ENCODE results near the gene GRIK3. TPM values are rescaled to one million over a fixed set of nuclear protein-coding genes. Genes with fewer than 3 reads are reported as not detected.

Gene GRIK3
- total RNA-seq, 2 donors from 2014 or later: 0.30 to 0.55 TPM

DNA sequence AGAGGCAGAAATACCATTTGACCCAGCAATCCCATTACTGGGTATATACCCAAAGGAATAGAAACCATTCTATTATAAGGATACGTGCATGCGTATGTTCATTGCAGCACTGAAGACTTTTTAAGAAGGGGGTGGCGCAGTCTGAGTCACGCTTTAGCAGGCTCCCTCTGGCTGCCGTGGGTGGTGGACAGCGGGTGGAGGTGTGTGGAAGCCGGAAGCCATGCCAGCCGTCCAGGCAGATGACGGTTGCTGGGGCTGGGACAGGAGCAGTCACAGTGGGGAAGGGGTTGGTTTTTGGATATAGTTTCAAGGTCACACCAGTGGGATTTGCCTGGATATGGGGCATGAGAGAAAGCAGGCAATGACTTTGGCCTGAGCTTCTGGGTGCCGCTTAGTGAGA, 270.5 kb downstream of the GRIK3 start:
- TF ChIP-seq, protein P1, sequence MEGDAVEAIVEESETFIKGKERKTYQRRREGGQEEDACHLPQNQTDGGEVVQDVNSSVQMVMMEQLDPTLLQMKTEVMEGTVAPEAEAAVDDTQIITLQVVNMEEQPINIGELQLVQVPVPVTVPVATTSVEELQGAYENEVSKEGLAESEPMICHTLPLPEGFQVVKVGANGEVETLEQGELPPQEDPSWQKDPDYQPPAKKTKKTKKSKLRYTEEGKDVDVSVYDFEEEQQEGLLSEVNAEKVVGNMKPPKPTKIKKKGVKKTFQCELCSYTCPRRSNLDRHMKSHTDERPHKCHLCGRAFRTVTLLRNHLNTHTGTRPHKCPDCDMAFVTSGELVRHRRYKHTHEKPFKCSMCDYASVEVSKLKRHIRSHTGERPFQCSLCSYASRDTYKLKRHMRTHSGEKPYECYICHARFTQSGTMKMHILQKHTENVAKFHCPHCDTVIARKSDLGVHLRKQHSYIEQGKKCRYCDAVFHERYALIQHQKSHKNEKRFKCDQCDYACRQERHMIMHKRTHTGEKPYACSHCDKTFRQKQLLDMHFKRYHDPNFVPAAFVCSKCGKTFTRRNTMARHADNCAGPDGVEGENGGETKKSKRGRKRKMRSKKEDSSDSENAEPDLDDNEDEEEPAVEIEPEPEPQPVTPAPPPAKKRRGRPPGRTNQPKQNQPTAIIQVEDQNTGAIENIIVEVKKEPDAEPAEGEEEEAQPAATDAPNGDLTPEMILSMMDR (IDR thresholded peaks at IDR 0.05): no peak
- Histone ChIP-seq H3K4me1 (no peaks in the 10 kb centered on the region), H3K4me3 (no peak overlapping the region), H3K36me3 (no peaks in the 10 kb centered on the region), H3K27ac (no peak overlapping the region), H3K27me3 (no peaks in the 10 kb centered on the region), H3K9me3 (peaks cover 0 to 7% of the 10 kb centered on the region in 2 donors)
- no peak for DNase-seq (ENCODE audit: low spot score)

DNA sequence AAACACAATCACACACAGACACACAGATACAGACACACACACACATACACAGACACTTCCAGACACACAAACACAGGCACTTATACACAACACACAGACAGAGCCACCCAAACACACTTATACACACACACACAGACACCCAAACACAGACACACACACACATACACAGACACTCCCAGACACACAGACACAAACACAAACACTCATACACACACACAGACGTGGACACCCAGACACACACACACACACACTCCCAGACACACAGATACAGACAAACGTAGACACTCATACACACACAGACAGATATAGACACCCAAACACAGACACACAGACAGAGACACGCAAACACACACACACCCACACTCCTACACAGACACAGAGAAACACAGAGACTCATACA, 272.1 kb downstream of the GRIK3 start:
- peaks cover 0 to 7% of the 10 kb centered on the region in 2 donors for H3K9me3 ChIP-seq
- TF ChIP-seq, protein P1 (IDR thresholded peaks at IDR 0.05): no peak
- no peaks in the 10 kb centered on the region for H3K36me3 ChIP-seq
- H3K27ac ChIP-seq: no peak overlapping the region
- no peaks in the 10 kb centered on the region for H3K27me3 ChIP-seq
- no peaks in the 10 kb centered on the region for H3K4me1 ChIP-seq
- DNase-seq (ENCODE audit: low spot score): no peak
- no peak overlapping the region for H3K4me3 ChIP-seq

DNA sequence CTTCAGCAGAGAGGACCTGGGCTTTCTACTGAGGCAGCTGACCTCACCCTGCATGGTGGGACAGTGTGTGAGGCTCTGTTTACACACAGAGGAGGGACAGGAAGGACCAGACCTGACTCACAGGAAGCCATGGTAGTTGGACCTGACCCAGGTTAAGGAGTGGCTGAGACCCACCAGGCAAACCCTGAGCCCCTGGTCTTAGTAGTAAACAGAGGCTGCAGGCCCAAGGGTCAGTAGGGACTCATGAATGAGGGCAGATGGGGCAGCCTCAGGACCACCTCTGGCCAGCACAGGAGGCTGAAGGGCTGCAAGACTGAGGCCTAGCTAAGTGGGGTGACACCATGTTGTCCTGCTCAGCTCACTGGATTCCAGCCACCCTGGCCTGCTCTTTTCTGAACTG, 273.2 kb downstream of the GRIK3 start:
- Histone ChIP-seq H3K27ac (no peak overlapping the region), H3K9me3 (peaks cover 0 to 7% of the 10 kb centered on the region in 2 donors), H3K27me3 (no peaks in the 10 kb centered on the region), H3K36me3 (no peaks in the 10 kb centered on the region), H3K4me1 (no peaks in the 10 kb centered on the region), H3K4me3 (no peak overlapping the region)
- TF ChIP-seq, protein P1 (IDR thresholded peaks at IDR 0.05): no peak
- no peak for DNase-seq (ENCODE audit: low spot score)

DNA sequence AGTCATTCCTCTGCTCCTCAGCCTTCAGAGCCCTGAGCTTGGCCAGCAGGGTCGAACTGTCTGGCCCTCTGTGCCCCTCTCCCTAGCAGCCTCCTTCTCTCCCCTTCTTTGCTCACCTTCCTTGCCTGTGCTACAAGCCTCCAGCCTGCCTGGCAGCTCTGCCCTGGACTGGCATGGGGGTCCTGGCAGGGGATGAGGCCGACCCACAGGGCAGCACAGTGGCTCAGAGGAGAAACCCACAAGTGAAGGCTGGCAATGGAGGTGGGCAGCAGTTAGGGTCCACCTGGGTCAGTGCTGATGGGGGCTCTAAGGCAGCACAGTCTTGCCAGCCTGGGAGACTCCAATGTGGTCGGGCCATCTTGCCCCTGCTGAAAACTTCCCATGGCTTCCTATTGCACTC, 274.2 kb downstream of the GRIK3 start:
- Histone ChIP-seq H3K27me3 (no peaks in the 10 kb centered on the region), H3K36me3 (no peaks in the 10 kb centered on the region)
- TF ChIP-seq, protein P1 (IDR thresholded peaks at IDR 0.05): no peak

DNA sequence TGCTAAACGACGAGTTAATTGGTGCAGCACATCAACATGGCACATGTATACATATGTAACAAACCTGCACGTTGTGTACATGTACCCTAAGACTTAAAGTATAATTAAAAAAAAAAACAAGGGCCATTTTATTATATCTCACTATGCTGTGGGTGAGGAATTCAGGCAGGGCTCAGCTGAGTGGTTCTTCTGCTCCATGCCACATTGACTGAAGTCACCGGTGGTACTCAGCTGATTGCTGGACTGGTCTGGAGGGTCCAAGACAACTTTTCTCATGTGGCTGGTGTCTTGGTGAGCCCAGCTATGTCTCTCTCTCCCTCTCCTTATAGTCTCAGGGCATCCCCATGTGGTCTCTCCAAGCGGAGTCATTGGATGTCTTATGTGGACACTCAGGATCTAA, 275.0 kb downstream of the GRIK3 start:
- Histone ChIP-seq H3K27ac (no peak overlapping the region), H3K27me3 (no peaks in the 10 kb centered on the region), H3K9me3 (peaks cover 0 to 7% of the 10 kb centered on the region in 2 donors), H3K4me1 (no peaks in the 10 kb centered on the region), H3K4me3 (no peak overlapping the region), H3K36me3 (no peaks in the 10 kb centered on the region)
- TF ChIP-seq, protein P1 (IDR thresholded peaks at IDR 0.05): no peak
- no peak for DNase-seq (ENCODE audit: low spot score)

More for the DNA sequence above, 274.2 kb downstream of the GRIK3 start:
- Histone ChIP-seq H3K4me1 (no peaks in the 10 kb centered on the region), H3K9me3 (peaks cover 0 to 7% of the 10 kb centered on the region in 2 donors), H3K27ac (no peak overlapping the region), H3K4me3 (no peak overlapping the region)
- no peak for DNase-seq (ENCODE audit: low spot score)
